GM12874 (cell line): ENCODE measurements around the gene UBE2F.

Source experiments
- CTCF ChIP-seq: IDR thresholded peaks from 2 replicates; pipeline ENCODE4 v1.5.1; 2011; ENCODE audit warnings: low read depth, mild to moderate bottlenecking, control low read depth, low read length, moderate library complexity; ENCODE audit not compliant: insufficient read depth

Gene UBE2F

GRCh38 chr2:237944302-237944701 is 22.5 kb upstream of the UBE2F start:
- no peak for TF ChIP-seq CTCF

DNA sequence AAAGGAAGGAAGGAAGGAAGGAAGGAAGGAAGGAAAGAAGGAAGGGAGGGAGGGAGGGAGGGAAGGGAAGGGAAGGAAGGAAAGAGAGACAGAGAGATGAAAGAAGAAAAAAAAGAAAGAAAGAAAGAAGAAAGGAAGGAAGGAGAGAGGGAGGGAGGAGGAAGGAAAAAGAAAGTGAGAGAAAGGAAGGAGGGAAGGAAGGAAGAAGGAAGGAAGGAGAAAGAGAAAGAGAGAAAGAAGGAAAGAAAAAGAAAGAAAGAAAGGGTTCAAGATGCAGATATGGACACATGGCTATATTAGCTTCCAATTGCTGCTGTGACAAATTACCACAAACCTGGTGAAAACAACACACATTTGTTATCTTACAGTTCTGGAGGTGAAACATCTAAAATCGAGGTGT is 20.4 kb upstream of the UBE2F start:
- TF ChIP-seq CTCF: no peak

GRCh38 chr2:237951878-237952277 is 14.9 kb upstream of the UBE2F start:
- TF ChIP-seq CTCF: no peak

GRCh38 chr2:237952851-237953250 is 14.0 kb upstream of the UBE2F start:
- TF ChIP-seq CTCF: no peak

- TF ChIP-seq CTCF: no peak
These were observed 11.0 kb upstream of the UBE2F start for GRCh38 chr2:237955640-237956401.

DNA sequence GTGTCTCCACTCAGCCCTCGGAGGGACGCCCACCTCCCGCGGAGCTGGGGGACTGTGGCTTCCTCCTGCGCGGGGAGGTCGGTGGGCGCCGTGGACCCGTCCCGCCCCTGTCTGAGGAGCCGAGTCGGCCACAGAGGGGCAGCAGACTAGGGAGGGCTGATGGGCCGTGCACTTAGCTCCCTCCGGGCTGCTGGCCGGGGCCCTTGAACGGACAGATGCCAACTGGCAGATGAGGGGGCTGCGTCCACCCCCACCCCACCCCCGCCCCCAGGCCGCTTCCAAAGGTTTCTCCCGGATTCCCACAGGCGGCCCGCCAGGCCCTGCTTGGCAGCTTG is 10.4 kb upstream of the UBE2F start:
- TF ChIP-seq CTCF: no peak

- TF ChIP-seq CTCF: no peak
These were observed 5.2 kb upstream of the UBE2F start for GRCh38 chr2:237961637-237962036.
